ENCODE data around the gene SRGAP2. TPM values are rescaled to one million over a fixed set of nuclear protein-coding genes. Genes with fewer than 3 reads are reported as not detected.
"Not testable (repeated sequence)": the region's sequence is repeated elsewhere in the genome, so short reads cannot be mapped to it uniquely, and the experiment has no call there.

The SRGAP2 gene
- total and polyA plus RNA-seq, 12 donors, result 18.9 to 119 (median 56.0) TPM

DNA sequence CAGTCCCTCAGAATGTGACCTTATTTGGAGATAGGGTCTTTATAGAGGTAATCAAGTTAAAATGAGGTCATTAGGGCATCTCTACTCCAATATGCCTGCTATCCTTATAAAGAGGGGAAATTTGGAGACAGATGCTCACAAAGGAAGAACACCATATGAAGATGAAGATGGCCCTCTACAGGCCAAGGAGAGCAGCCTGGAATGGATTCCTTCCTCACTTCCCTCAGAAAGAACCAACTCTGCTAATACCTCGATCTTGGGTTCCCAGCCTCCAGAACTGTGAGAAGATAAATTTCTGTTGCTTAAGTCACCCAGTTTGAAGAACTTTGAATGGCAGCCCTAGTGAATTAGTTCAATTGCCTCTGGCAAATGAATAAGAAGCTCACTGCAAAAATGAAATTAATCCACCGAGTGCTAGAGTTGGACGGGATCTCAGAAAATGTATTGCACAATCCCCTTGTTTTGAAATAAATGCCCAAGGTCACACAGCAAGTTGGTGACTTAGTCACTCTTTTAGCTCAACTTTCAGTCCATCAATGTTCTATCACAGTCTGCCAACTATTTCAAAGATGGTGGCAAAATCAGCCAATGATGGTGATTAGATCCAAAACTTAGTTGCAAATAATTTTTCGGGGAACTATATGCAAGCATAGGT is 27.8 kb upstream of the SRGAP2 start:
- H3K27ac ChIP-seq, result peak overlapping the region in 1 of 5 donors; percentile 45
- intact Hi-C loops (cut with DNase I); H3K9me3 ChIP-seq (replicated peaks in 1 of 3); H3K4me3 ChIP-seq; H3K36me3 ChIP-seq (replicated peaks in 1 of 2); H3K4me1 ChIP-seq (replicated peaks in 1 of 2); H3K27me3 ChIP-seq: not testable (repeated sequence)
- peak in 3 of 7 donors; percentile 7 to 16 (median 13) for DNase-seq
- WGBS, 4 donors, result 0 to 35% (median 25%) methylated on average over 1 of the region's 4 CpGs
- TF ChIP-seq, protein P1, sequence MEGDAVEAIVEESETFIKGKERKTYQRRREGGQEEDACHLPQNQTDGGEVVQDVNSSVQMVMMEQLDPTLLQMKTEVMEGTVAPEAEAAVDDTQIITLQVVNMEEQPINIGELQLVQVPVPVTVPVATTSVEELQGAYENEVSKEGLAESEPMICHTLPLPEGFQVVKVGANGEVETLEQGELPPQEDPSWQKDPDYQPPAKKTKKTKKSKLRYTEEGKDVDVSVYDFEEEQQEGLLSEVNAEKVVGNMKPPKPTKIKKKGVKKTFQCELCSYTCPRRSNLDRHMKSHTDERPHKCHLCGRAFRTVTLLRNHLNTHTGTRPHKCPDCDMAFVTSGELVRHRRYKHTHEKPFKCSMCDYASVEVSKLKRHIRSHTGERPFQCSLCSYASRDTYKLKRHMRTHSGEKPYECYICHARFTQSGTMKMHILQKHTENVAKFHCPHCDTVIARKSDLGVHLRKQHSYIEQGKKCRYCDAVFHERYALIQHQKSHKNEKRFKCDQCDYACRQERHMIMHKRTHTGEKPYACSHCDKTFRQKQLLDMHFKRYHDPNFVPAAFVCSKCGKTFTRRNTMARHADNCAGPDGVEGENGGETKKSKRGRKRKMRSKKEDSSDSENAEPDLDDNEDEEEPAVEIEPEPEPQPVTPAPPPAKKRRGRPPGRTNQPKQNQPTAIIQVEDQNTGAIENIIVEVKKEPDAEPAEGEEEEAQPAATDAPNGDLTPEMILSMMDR (IDR thresholded peaks at IDR 0.05), result peak in 1 of 6 experiments; percentile 19

DNA sequence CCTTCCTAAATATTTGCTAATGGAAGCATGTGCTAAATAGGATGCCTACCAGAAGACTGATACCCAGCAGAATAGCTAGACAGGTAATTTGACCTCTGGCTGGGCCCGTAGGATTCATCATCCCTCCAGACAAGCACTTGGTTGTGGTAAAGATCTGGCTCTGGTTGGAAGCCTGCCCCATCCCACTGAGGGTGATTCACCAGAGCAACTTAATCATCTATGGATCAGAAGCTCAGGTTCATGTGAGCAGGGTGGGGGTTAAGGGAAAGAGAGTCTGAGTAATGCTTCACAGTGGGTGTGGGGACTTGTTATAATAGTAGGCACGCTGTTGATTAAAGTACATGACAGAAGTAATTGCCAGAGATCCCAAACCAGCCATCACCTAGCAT is 27.2 kb upstream of the SRGAP2 start:
- intact Hi-C loops (cut with DNase I); H3K4me3 ChIP-seq; H3K36me3 ChIP-seq (replicated peaks in 1 of 2); H3K9me3 ChIP-seq (replicated peaks in 1 of 3); H3K27ac ChIP-seq; H3K27me3 ChIP-seq; H3K4me1 ChIP-seq (replicated peaks in 1 of 2): not testable (repeated sequence)
- 31 to 50% methylated on average over 1 of the region's 2 CpGs; no CpG with 5 or more reads in 2 of the 4 donors for WGBS, 4 donors
- peak; percentile 48 to 81 (median 72) for DNase-seq

DNA sequence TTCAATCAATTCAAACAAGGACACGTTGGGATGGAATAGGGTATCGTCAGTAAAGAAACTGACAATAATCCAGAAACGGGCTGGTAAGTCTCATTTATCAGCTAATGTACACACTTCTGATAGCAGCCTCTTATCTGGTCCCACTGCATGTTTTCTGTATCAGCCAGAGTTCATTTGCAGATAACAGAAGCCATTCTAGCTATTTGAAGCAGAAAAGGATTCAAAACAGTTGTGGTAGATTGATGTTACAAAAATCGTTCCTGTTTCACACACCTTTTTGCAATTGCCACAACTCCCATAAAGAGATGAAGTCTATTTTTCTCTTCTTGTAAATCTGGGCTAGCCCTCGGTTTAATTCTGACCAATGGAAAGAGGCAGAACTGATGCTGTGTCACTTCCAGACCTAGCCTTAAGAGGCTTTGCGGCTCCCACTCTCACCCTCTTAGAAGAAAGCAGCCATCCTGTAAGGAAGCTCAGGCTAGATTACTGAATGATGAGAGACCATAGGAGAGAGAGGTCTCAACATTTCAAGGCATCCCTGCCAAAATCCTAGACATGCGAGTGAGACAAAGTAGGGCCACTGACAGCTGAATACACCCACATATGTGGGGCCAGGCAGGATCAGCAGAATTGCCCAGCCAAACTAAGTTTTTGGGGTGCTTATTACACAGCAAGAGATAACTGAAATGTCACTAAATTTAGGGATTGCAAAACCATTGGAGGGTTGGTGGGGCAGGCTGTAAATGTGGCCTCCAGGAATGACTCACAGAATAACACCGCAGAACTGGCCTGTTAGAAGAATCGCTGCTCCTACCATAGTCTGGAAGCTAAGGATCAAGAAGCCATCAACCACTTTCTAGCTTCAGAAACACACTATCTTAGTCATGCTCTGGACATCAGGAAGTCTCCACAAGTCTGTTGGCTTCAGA is 25.0 kb upstream of the SRGAP2 start:
- intact Hi-C loops (cut with DNase I); H3K27me3 ChIP-seq; H3K36me3 ChIP-seq (replicated peaks in 1 of 2); H3K9me3 ChIP-seq (replicated peaks in 1 of 3); H3K4me1 ChIP-seq (replicated peaks in 1 of 2); H3K4me3 ChIP-seq; H3K27ac ChIP-seq: not testable (repeated sequence)
- WGBS, 4 donors, result 64 to 81% (median 69%) methylated on average over 4 to 9 of the region's 9 CpGs
- DNase-seq, result peak in 4 of 7 donors; percentile 10 to 28 (median 12)

DNA sequence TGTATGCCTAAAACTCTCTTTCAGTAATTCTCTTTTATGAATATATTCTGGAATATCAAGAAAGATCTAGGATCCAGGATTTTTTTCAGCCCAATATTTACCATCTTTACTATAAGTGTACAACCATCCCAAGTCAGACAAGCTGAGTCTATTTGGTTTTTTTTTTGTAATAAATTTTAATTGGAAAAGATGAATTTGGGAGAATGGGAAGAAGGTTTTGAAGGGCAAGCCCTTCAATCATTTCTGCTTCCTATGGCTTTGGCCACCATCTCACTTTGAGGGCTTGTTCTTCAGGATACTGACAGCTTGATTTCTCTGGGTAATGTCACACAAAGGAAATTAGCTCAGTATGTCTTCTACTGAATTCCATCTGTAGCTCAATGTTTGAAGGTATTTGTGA is 23.7 kb upstream of the SRGAP2 start:
- H3K27ac ChIP-seq; H3K27me3 ChIP-seq; DNase-seq; H3K9me3 ChIP-seq (replicated peaks in 1 of 3); H3K36me3 ChIP-seq (replicated peaks in 1 of 2); H3K4me3 ChIP-seq; intact Hi-C loops (cut with DNase I); H3K4me1 ChIP-seq (replicated peaks in 1 of 2): not testable (repeated sequence)

DNA sequence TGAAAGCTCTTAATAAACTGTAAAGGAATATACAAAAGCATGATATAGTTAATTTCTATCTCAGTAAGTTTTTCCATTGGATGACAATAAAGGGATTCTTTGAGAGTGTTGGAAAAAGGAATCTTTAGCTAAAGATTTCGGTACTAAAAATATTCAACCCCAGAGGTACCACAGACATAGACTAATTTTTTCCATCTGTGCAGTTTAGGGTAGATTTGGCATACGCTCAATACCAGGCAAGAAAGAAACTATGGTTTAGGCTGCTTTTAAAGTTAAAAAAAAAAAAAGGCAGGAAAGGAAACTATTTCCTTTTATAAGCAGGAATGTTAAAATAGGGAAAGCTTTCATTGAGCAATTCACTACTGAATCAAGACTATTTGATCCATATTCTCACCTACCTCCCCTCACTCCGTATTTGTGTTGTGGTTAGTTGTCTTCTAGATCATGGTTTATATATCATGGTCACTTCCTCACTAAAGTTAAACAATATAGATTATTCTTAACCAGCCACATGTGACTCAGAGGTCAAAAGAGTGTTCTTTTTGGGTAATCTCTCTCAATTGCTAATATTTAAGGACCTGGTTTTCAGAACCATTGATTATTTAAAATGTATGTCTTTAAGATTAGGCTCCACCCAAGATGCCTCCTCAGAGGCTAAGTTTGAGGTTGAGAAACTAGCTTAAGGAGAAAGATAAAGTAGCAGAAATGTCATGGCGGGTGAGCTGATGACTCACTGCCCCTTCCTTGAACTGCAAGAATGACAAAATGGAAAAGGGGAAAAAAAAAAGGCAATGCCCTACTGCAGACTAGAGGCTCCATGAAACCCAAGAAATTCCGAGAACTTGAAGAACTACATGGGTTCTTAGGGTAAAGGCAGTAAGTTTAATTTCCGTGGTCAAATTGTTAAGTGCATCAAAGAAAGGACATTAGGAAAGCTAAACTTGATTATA is 20.7 kb upstream of the SRGAP2 start:
- H3K4me1 ChIP-seq (replicated peaks in 1 of 2); H3K27ac ChIP-seq; H3K9me3 ChIP-seq (replicated peaks in 1 of 3); H3K36me3 ChIP-seq (replicated peaks in 1 of 2); DNase-seq; H3K27me3 ChIP-seq; intact Hi-C loops (cut with DNase I); H3K4me3 ChIP-seq: not testable (repeated sequence)
- 42 to 63% (median 49%) methylated on average over 5 of the region's 6 CpGs for WGBS, 4 donors

DNA sequence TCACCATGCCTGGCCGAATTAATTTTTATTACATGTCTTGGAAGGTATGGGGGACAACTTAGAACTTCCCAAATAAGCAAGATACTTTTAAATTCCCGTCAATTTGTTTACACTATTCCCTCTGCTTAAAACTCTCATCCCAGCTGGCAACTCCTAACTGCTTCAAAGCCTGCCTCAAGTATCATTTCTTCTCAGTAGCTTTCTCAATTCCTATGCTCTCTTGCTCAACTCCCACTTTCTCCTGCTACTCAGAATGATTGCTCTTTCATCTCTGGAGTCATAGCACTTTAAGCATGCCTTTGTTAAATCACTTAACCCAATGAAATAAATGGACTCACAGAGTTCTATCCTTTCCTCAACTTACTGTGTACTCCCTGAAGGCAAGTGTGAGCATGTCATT is 19.6 kb upstream of the SRGAP2 start:
- H3K4me1 ChIP-seq (replicated peaks in 1 of 2); H3K36me3 ChIP-seq (replicated peaks in 1 of 2); intact Hi-C loops (cut with DNase I); H3K4me3 ChIP-seq; H3K27me3 ChIP-seq; DNase-seq; H3K27ac ChIP-seq; H3K9me3 ChIP-seq (replicated peaks in 1 of 3): not testable (repeated sequence)
- WGBS, 4 donors, result 88 to 100% (median 95%) methylated on average over 1 of the region's 2 CpGs; no CpG with 5 or more reads in 1 of the 4 donors

DNA sequence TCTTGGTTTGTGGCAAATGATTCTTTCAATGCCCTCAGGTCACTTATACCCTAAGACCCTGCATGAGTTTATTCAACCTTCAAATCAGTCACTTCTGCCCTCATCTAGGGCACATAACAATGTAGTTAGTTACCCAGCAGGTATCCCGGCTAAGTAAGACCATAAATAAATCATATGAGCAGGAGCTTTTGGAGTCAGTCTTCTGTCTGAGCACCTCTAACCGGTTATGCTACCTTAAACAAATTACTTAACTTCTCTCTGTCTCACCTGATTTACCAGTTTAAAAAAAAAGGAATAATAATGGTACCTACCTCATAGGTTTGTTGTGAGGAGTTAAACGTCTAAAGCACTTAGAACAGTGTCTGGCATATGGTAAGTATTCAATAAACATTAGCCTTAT is 17.6 kb upstream of the SRGAP2 start:
- H3K36me3 ChIP-seq (replicated peaks in 1 of 2); H3K27ac ChIP-seq; H3K4me3 ChIP-seq; H3K4me1 ChIP-seq (replicated peaks in 1 of 2); H3K27me3 ChIP-seq; intact Hi-C loops (cut with DNase I); DNase-seq; H3K9me3 ChIP-seq (replicated peaks in 1 of 3): not testable (repeated sequence)
- WGBS, 4 donors, result no CpG with 5 or more reads among the region's 3 CpGs

DNA sequence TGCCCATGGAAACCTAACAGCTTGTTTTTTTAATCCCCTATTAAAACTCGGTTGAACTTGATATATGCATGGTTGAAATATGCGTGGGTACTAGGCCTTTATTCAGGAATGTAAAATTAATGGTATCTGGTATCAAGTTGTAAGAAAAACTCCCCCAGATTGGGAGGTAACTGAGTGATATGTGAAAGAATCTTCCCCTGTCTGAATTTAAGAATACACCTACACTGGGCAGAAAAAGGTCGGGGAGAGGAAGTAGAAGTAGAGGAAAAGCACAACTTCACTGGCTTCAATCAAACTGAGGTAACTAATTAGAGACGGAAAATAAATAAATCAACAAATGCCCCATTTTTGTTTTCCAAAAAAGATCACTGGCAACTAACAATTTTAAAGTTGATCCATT is 16.5 kb upstream of the SRGAP2 start:
- H3K9me3 ChIP-seq (replicated peaks in 1 of 3); H3K27me3 ChIP-seq; H3K36me3 ChIP-seq (replicated peaks in 1 of 2); H3K27ac ChIP-seq; H3K4me1 ChIP-seq (replicated peaks in 1 of 2); intact Hi-C loops (cut with DNase I); DNase-seq; H3K4me3 ChIP-seq: not testable (repeated sequence)
- WGBS, 4 donors, result 85 to 95% (median 91%) methylated on average over 2 of the region's 4 CpGs

DNA sequence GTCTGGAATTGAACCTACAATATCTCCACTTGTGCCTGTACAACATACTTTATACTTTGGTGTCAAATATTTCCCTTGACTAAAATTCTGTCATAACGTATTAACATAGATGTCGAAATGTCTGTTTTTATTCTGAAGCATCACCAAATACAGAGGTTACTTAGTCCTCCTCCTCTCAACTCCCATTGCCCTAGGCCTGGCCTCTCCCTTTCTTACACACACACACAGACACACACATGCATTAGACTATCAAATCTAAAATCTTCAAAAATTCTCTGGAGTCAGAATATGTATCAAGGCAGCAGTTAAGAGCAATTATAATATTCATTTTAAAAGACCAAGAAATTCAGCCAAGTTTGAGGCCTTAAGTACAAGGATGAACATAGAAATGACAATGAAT is 8.2 kb upstream of the SRGAP2 start:
- no CpG with 5 or more reads among the region's 2 CpGs for WGBS, 4 donors
- DNase-seq; H3K9me3 ChIP-seq (replicated peaks in 1 of 3); intact Hi-C loops (cut with DNase I); H3K27ac ChIP-seq; H3K4me3 ChIP-seq; H3K27me3 ChIP-seq; H3K36me3 ChIP-seq (replicated peaks in 1 of 2); H3K4me1 ChIP-seq (replicated peaks in 1 of 2): not testable (repeated sequence)
